NCI-H2227 (cell line): ENCODE results near the gene GVQW3.

Experiments used
- DNase-seq: peaks from one replicate; lab custom pipeline; 2025; ENCODE audit not compliant: unreplicated experiment; lab: John Stamatoyannopoulos, UW

GVQW3 gene

GRCh38 chr11:76445121-76446084, 64.3 kb downstream of the GVQW3 start:
- peak; percentile 86 for DNase-seq

DNA sequence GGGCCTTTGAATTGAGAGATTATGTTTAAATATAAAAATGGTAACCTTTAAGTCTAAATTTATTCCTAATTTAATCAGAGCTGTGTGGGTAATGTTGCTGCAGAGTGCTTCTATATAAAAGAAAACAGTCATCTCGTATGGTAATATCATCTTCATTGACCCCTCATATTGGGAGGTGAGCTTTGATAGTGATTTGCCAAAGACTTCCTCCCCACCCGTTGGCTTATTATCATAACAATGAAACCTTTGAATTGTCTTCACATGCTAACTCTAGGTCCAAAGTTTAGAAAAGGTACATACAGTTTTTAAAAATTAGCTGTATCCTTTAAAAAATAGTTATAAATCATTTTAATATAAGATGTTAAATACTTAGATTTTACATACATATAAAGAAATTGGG, 67.4 kb downstream of the GVQW3 start:
- no peak for DNase-seq

GRCh38 chr11:76453248-76453647, 72.1 kb downstream of the GVQW3 start:
- DNase-seq, result no peak

DNA sequence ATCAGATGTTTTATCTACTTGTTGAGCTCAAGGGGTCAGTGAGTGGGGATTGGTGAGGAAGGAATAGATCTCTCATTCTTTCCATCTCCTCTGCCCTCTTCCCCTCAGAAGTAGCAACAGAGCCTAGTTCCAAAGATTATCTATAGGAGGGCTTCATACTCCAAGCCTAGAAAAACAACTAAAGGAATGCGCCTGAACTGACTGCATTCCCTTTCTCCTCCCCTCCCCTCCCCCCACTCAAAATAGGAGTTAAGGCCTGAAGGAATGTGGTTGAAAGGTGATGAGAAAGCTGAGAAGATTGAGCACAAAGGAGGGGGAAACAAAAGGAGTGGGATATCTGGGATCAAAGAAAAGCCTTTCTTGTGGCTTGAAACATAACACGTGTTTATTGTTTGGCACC, 74.2 kb downstream of the GVQW3 start:
- DNase-seq, result no peak

GRCh38 chr11:76455931-76456330, 74.8 kb downstream of the GVQW3 start:
- DNase-seq, result no peak

- DNase-seq, result no peak
Measured at GRCh38 chr11:76456571-76456970, 75.4 kb downstream of the GVQW3 start.
